MM.1S (cell line): ENCODE results near the gene TDRD12.

ENCODE experiments used
- EZH2 ChIP-seq: fragments of 300-600 bp; sonication (generic); optimal IDR thresholded peaks from 2 replicates; pipeline ENCODE3; 2017; ENCODE audit warnings: low read depth, mild to moderate bottlenecking, antibody characterized with exemption, low read length, mixed read lengths
- TF ChIP-seq, protein P1 (sequence below): fragments of 300-600 bp; sonication (generic); IDR thresholded peaks from 2 replicates; pipeline ENCODE4 v1.5.1; 2016; ENCODE audit warnings: antibody characterized with exemption, low read length, mixed read lengths

GRCh38 chr19:32789429-32789828 lies 69.9 kb downstream of the TDRD12 start:
- no peak for TF ChIP-seq EZH2
- TF ChIP-seq, protein P1, sequence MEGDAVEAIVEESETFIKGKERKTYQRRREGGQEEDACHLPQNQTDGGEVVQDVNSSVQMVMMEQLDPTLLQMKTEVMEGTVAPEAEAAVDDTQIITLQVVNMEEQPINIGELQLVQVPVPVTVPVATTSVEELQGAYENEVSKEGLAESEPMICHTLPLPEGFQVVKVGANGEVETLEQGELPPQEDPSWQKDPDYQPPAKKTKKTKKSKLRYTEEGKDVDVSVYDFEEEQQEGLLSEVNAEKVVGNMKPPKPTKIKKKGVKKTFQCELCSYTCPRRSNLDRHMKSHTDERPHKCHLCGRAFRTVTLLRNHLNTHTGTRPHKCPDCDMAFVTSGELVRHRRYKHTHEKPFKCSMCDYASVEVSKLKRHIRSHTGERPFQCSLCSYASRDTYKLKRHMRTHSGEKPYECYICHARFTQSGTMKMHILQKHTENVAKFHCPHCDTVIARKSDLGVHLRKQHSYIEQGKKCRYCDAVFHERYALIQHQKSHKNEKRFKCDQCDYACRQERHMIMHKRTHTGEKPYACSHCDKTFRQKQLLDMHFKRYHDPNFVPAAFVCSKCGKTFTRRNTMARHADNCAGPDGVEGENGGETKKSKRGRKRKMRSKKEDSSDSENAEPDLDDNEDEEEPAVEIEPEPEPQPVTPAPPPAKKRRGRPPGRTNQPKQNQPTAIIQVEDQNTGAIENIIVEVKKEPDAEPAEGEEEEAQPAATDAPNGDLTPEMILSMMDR: no peak
